ENCODE data around the gene DDAH1. TPM values are rescaled to one million over a fixed set of nuclear protein-coding genes. Genes with fewer than 3 reads are reported as not detected.

The DDAH1 gene
- total and polyA plus RNA-seq, 2 of the 8 experiments (the other 6 are each of a cell fraction or from before 2014, with no cell fraction given), result 22.8 to 54.5 TPM

- no peaks in the 10 kb centered on the region for H4K20me1 ChIP-seq (replicated peaks in 1 of 2; ENCODE audit: control insufficient read depth in 1 of 2, insufficient read depth in 2 of 2, low read length in 2 of 2)
- H3K4me3 ChIP-seq (ENCODE audit: extremely low read depth in 1 of 4, insufficient read depth in 2 of 4, low read depth in 3 of 4, low read length in 4 of 4), result no peak overlapping the region
- H3K23me2 ChIP-seq (ENCODE audit: low read depth, low read length), result no peaks in the 10 kb centered on the region
- no peak overlapping the region for H3K4me2 ChIP-seq (ENCODE audit: insufficient read depth in 1 of 2, low read depth in 2 of 2, low read length in 2 of 2)
- WGBS, 2 experiments (ENCODE audit: extremely low coverage in 1 of 2, insufficient coverage in 1 of 2, insufficient read length in 1 of 2, insufficient replicate concordance in 2 of 2, low coverage in 1 of 2, low lambda C conversion rate in 2 of 2, missing lambda C conversion rate in 1 of 2), result 92% methylated on average over 4 of the region's 4 CpGs; no CpG with 5 or more reads in 1 of the 2 experiments
- H3K27me3 ChIP-seq (replicated peaks in 1 of 4; ENCODE audit: control insufficient read depth in 3 of 4, extremely low read depth in 1 of 4, insufficient read depth in 3 of 4, low read length in 3 of 4), result no peaks in the 10 kb centered on the region
- H3K4ac ChIP-seq (replicated peaks; ENCODE audit: insufficient read length, low read depth, low read length), result no peak overlapping the region
- DNase-seq (ENCODE audit: low read depth in 1 of 2, low spot score in 2 of 2), result no peak
- H3K79me2 ChIP-seq (ENCODE audit: control insufficient read depth in 1 of 2, insufficient read depth in 2 of 2, low read length in 2 of 2), result no peaks in the 10 kb centered on the region
- H2AK5ac ChIP-seq (ENCODE audit: low read depth, low read length), result no peak overlapping the region
- no peak overlapping the region for H2BK120ac ChIP-seq (replicated peaks; ENCODE audit: low read depth, low read length)
- H4K91ac ChIP-seq (replicated peaks; ENCODE audit: insufficient read length, low read length), result no peak overlapping the region
- H3K36me3 ChIP-seq (ENCODE audit: control insufficient read depth in 2 of 4, insufficient read depth in 4 of 4, low read length in 3 of 4), result no peaks in the 10 kb centered on the region
- no peak overlapping the region for H2BK12ac ChIP-seq (ENCODE audit: low read depth, low read length)
- peak overlapping the region; percentile 64; the same call in 1 of the 2 replicates for H4K8ac ChIP-seq (ENCODE audit: extremely low read depth, insufficient read depth, low read length)
- no peak overlapping the region for H3K14ac ChIP-seq (ENCODE audit: insufficient read length)
- no peak overlapping the region for H2BK15ac ChIP-seq (ENCODE audit: low read length)
- H3K9ac ChIP-seq (replicated peaks in 1 of 4; ENCODE audit: extremely low read depth in 1 of 4, low read depth in 3 of 4, low read length in 3 of 4), result no peak overlapping the region; a peak in 1 of 7 replicates
- no peak overlapping the region for H2AFZ ChIP-seq (ENCODE audit: low read length)
- no peak overlapping the region for H3K27ac ChIP-seq (ENCODE audit: low read depth, low read length)
- H3K9me3 ChIP-seq (ENCODE audit: insufficient read depth in 2 of 2, low read depth in 1 of 2, low read length in 1 of 2), result no peaks in the 10 kb centered on the region
- H4K5ac ChIP-seq (ENCODE audit: insufficient read length, low read depth, low read length), result no peak overlapping the region
- H2BK20ac ChIP-seq (ENCODE audit: low read length), result no peak overlapping the region
- no peak overlapping the region for H2BK5ac ChIP-seq (ENCODE audit: low read depth, low read length)
- CTCF ChIA-PET (ENCODE audit: partially characterized antibody), result interaction anchor here (0.7 to 5.8 kb wide), 7 partner anchors 12 to 397 kb away, joined by 3 to 26 read pairs (median 3); no protein-coding TSS in a partner anchor
- no peak for FAIRE-seq
- H3K18ac ChIP-seq (ENCODE audit: extremely low read depth, low read length), result no peak overlapping the region
- no peaks in the 10 kb centered on the region for H3K79me1 ChIP-seq (ENCODE audit: low read depth, low read length)
- no peak overlapping the region for H3K23ac ChIP-seq (ENCODE audit: insufficient read length)
- POLR2A ChIA-PET (ENCODE audit: partially characterized antibody), result interaction anchor here (1.2 to 1.6 kb wide), 2 partner anchors 13 to 25 kb away, joined by 3 to 4 read pairs; no protein-coding TSS in a partner anchor
- H3K4me1 ChIP-seq (replicated peaks in 1 of 4; ENCODE audit: control insufficient read depth in 3 of 4, insufficient read depth in 4 of 4, low read length in 3 of 4), result peaks cover 0 to 2% (median 0%) of the 10 kb centered on the region in 4 experiments; a peak in 1 of 7 replicates
- H3K56ac ChIP-seq (replicated peaks; ENCODE audit: insufficient read length, low read depth, low read length), result no peak overlapping the region
- TF ChIP-seq CTBP2 (IDR thresholded peaks at IDR 0.05; ENCODE audit: borderline replicate concordance, insufficient read depth, insufficient read length, low read length), result no peak
- TF ChIP-seq SIX5 (IDR thresholded peaks at IDR 0.05; ENCODE audit: low read depth, low read length), result no peak
- TF ChIP-seq ZNF274 (IDR thresholded peaks at IDR 0.05; ENCODE audit: borderline replicate concordance, extremely low read depth, low read length), result no peak
- no peak for TF ChIP-seq PHF8 (conservative IDR thresholded peaks at IDR 0.05; ENCODE audit: low read depth, low read length)
- TF ChIP-seq MAX (IDR thresholded peaks at IDR 0.05), result no peak
- TF ChIP-seq BCL11A (IDR thresholded peaks at IDR 0.05; ENCODE audit: low read depth in 2 of 2, low read length in 2 of 2), result no peak
- no peak for TF ChIP-seq CBX5 (IDR thresholded peaks at IDR 0.05; ENCODE audit: low read depth, low read length)
- TF ChIP-seq YY1 (IDR thresholded peaks at IDR 0.05; ENCODE audit: low read depth, low read length), result no peak
- TF ChIP-seq ATF2 (IDR thresholded peaks at IDR 0.05; ENCODE audit: low read length), result no peak
- no peak for TF ChIP-seq SIN3A (conservative IDR thresholded peaks at IDR 0.05 in 1 of 2, IDR thresholded peaks at IDR 0.05 in 1 of 2; ENCODE audit: low read depth in 1 of 2, low read length in 2 of 2)
- no peak for TF ChIP-seq TAF1 (IDR thresholded peaks at IDR 0.05; ENCODE audit: low read depth, low read length)
- TF ChIP-seq NRF1 (IDR thresholded peaks at IDR 0.05; ENCODE audit: low read depth, low read length), result no peak
Observed at GRCh38 chr1:85295654-85296053, 169.3 kb downstream of the DDAH1 start.
